Muscle of arm (tissue), 12 donors: Measurements from ENCODE around the gene MKX. TPM values are rescaled to one million over a fixed set of nuclear protein-coding genes. Genes with fewer than 3 reads are reported as not detected.
A peak's percentile ranks its signal among the peaks of the same experiment; 100 is the strongest.

Source experiments
- DNase-seq: peaks from one replicate; pipeline ENCODE4 v3.0.0-alpha.2; 2013
- polyA plus RNA-seq, 12 donors: library from polyadenylated mRNA; unstranded; fragments of 120-200 nt; gene quantifications; one replicate each; pipeline ENCODE4 v1.2.1, GENCODE V29; 2013; ENCODE audit not compliant: insufficient read length in 12 of 12

MKX gene
- polyA plus RNA-seq, 12 donors = 2.8 to 11.3 (median 4.4) TPM; not detected in 2

GRCh38 chr10:27742195-27743011 is 3.2 kb downstream of the MKX start:
- DNase-seq = peak; percentile 82

- DNase-seq = no peak
Observed at GRCh38 chr10:27741173-27742091, 4.2 kb downstream of the MKX start.

GRCh38 chr10:27736396-27736795 is 9.2 kb downstream of the MKX start:
- DNase-seq = no peak

- no peak for DNase-seq
Observed at GRCh38 chr10:27730041-27730440, 15.6 kb downstream of the MKX start.

- DNase-seq = no peak
Observed at GRCh38 chr10:27728338-27728737, 17.3 kb downstream of the MKX start.

GRCh38 chr10:27724287-27724686 is 21.3 kb downstream of the MKX start:
- no peak for DNase-seq

- DNase-seq = peak; percentile 56
Observed at GRCh38 chr10:27723436-27723835, 22.2 kb downstream of the MKX start.

- DNase-seq = no peak
Observed at GRCh38 chr10:27720529-27720928, 25.1 kb downstream of the MKX start.

GRCh38 chr10:27719052-27719451 is 26.6 kb downstream of the MKX start:
- no peak for DNase-seq

GRCh38 chr10:27717861-27718260 is 27.8 kb downstream of the MKX start:
- DNase-seq = no peak

GRCh38 chr10:27717224-27717623 is 28.4 kb downstream of the MKX start:
- no peak for DNase-seq

GRCh38 chr10:27716521-27716920 is 29.1 kb downstream of the MKX start:
- DNase-seq = no peak

GRCh38 chr10:27715505-27715904 is 30.1 kb downstream of the MKX start:
- DNase-seq = no peak

- no peak for DNase-seq
Observed at GRCh38 chr10:27714349-27714748, 31.3 kb downstream of the MKX start.

GRCh38 chr10:27713941-27714340 is 31.7 kb downstream of the MKX start:
- DNase-seq = peak; percentile 62

- no peak for DNase-seq
Observed at GRCh38 chr10:27710014-27710413, 35.6 kb downstream of the MKX start.

GRCh38 chr10:27709304-27709703 is 36.3 kb downstream of the MKX start:
- DNase-seq = no peak

GRCh38 chr10:27701938-27702537 is 43.6 kb downstream of the MKX start:
- peak; percentile 69 for DNase-seq

- DNase-seq = no peak
Observed at GRCh38 chr10:27699776-27700175, 45.8 kb downstream of the MKX start.

- no peak for DNase-seq
Observed at GRCh38 chr10:27698961-27699360, 46.7 kb downstream of the MKX start.

GRCh38 chr10:27696466-27696865 is 49.2 kb downstream of the MKX start:
- no peak for DNase-seq

- DNase-seq = no peak
Observed at GRCh38 chr10:27695706-27696105, 49.9 kb downstream of the MKX start.
